ENCODE results near the gene ZDHHC22. TPM values are rescaled to one million over a fixed set of nuclear protein-coding genes. Genes with fewer than 3 reads are reported as not detected.

ZDHHC22 gene
- total and polyA plus RNA-seq, 2 of the 13 experiments (the other 11 are each of a cell fraction or from before 2014, with no cell fraction given), result not detected

- H3K9ac ChIP-seq (ENCODE audit: insufficient read depth, low read depth, low read length), result no peak overlapping the region
- no peak for DNase-seq (ENCODE audit: low spot score)
- POLR2A ChIA-PET, result no interaction called here
- WGBS (ENCODE audit: low lambda C conversion rate), result 95% methylated on average over 6 of the region's 6 CpGs
- CTCF ChIA-PET (ENCODE audit: low intra/inter-chr PET ratio, low total read pairs), result no interaction called here
- H3K9me3 ChIP-seq (ENCODE audit: low read length), result no peaks in the 10 kb centered on the region
- H3K27ac ChIP-seq (ENCODE audit: extremely low read length, insufficient read depth, low read length), result no peak overlapping the region
- H3K4me1 ChIP-seq (ENCODE audit: insufficient read depth, low read length), result no peaks in the 10 kb centered on the region
- no peak overlapping the region for H3K4me2 ChIP-seq (ENCODE audit: low read depth, low read length)
- H3K36me3 ChIP-seq (replicated peaks in 1 of 2; ENCODE audit: control insufficient read depth in 1 of 2, insufficient read depth in 2 of 2, low read length in 2 of 2), result peaks cover 3 to 35% of the 10 kb centered on the region in 2 experiments
- no TSS peak for BruUV-seq (replicated peaks)
- H4K20me1 ChIP-seq (ENCODE audit: insufficient read depth, low read length), result no peaks in the 10 kb centered on the region
- FAIRE-seq, result no peak
- H3K4me3 ChIP-seq (replicated peaks in 1 of 3; ENCODE audit: insufficient read depth in 1 of 3, low read depth in 2 of 3, low read length in 3 of 3), result no peak overlapping the region
- intact Hi-C loops (cut with micrococcal nuclease; ENCODE audit: unreplicated experiment) (no loop called here), in situ Hi-C loops (cut with HindIII; ENCODE audit: extremely low pct_ligation_motif_present, low pct_unique_long_range_greater_than_20kb) (no loop called here)
- no peaks in the 10 kb centered on the region for H3K79me2 ChIP-seq (ENCODE audit: insufficient read depth, low read length)
- no peak overlapping the region for H2AFZ ChIP-seq (ENCODE audit: low read length)
- no peak for TF ChIP-seq CREBL2 (CRISPR knock-in tag; IDR thresholded peaks at IDR 0.05; ENCODE audit: borderline replicate concordance)
- peak; percentile 24 for TF ChIP-seq HNRNPK (IDR thresholded peaks at IDR 0.05; ENCODE audit: low read depth, low read length, poor library complexity, severe bottlenecking)
- TF ChIP-seq, protein P1, sequence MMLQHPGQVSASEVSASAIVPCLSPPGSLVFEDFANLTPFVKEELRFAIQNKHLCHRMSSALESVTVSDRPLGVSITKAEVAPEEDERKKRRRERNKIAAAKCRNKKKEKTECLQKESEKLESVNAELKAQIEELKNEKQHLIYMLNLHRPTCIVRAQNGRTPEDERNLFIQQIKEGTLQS (CRISPR knock-in tag; IDR thresholded peaks at IDR 0.05), result no peak
- H3K27me3 ChIP-seq (ENCODE audit: control insufficient read depth in 1 of 2, insufficient read depth in 2 of 2, low read length in 2 of 2), result no peaks in the 10 kb centered on the region
- no peak for ATAC-seq
Observed at GRCh38 chr14:77105145-77105939, 36.2 kb downstream of the ZDHHC22 start.

DNA sequence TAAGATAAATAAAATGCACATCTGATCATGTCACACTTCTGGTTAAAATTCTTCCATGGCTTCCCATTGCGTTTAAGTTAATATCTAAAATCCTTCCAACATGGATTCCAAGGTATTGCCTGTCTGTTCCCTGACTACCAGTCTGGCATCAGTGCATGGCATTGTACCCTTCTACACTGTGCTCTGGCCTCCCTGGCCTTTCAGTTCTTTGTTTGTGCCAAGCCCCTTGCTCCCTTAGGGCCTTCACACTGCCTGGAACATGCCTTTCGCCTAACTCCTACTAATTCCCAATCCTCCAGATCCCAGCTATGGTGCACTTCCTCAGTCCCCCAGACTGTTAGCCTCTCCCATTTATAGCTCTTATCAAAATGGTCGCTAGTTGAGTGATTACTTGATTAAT lies 37.2 kb downstream of the ZDHHC22 start:
- Histone ChIP-seq H3K4me3 (replicated peaks in 1 of 3; ENCODE audit: insufficient read depth in 1 of 3, low read depth in 2 of 3, low read length in 3 of 3) (no peak overlapping the region), H3K9ac (ENCODE audit: insufficient read depth, low read depth, low read length) (no peak overlapping the region), H3K79me2 (ENCODE audit: insufficient read depth, low read length) (peaks cover 6% of the 10 kb centered on the region), H3K9me3 (ENCODE audit: low read length) (no peaks in the 10 kb centered on the region), H4K20me1 (ENCODE audit: insufficient read depth, low read length) (no peaks in the 10 kb centered on the region), H3K36me3 (replicated peaks in 1 of 2; ENCODE audit: control insufficient read depth in 1 of 2, insufficient read depth in 2 of 2, low read length in 2 of 2) (peaks cover 1 to 27% of the 10 kb centered on the region in 2 experiments; a peak in 4 of 5 replicates), H3K27me3 (ENCODE audit: control insufficient read depth in 1 of 2, insufficient read depth in 2 of 2, low read length in 2 of 2) (no peaks in the 10 kb centered on the region), H3K4me1 (ENCODE audit: insufficient read depth, low read length) (peaks cover 5% of the 10 kb centered on the region), H2AFZ (ENCODE audit: low read length) (no peak overlapping the region), H3K4me2 (ENCODE audit: low read depth, low read length) (no peak overlapping the region), H3K27ac (ENCODE audit: extremely low read length, insufficient read depth, low read length) (no peak overlapping the region)
- ChIA-PET POLR2A (no interaction called here), CTCF (ENCODE audit: low intra/inter-chr PET ratio, low total read pairs) (no interaction called here)
- intact Hi-C loops (cut with micrococcal nuclease; ENCODE audit: unreplicated experiment), result no loop called here
- FAIRE-seq (no peak), ATAC-seq (no peak), DNase-seq (ENCODE audit: low spot score) (no peak)
- no TSS peak for BruUV-seq (replicated peaks)
- TF ChIP-seq MYPOP (CRISPR knock-in tag; IDR thresholded peaks at IDR 0.05) (no peak), ZSCAN20 (CRISPR knock-in tag; IDR thresholded peaks at IDR 0.05; ENCODE audit: borderline replicate concordance) (no peak), RFX3 (CRISPR knock-in tag; IDR thresholded peaks at IDR 0.05) (no peak), NCOR1 (IDR thresholded peaks at IDR 0.05; ENCODE audit: borderline replicate concordance, low read length) (no peak)
- WGBS (ENCODE audit: low lambda C conversion rate), result 94% methylated on average over 3 of the region's 3 CpGs
- in situ Hi-C loops (cut with HindIII; ENCODE audit: extremely low pct_ligation_motif_present, low pct_unique_long_range_greater_than_20kb), result no loop called here

All from HepG2 (cell line).